Stimulated activated CD8-positive, alpha-beta memory T cell treated with anti-CD3 and anti-CD28 coated beads, Interleukin-4, amount 100 ng/mL, for 4 hours (primary cell): ENCODE results near the gene FGF12.
"Not testable (repeated sequence)": the region's sequence is repeated elsewhere in the genome, so short reads cannot be mapped to it uniquely, and the experiment has no call there.

ENCODE experiments used
- DNase-seq, 2 donors: peaks; one replicate each; pipeline ENCODE4 v3.0.0-alpha.2; 2020; ENCODE audit warnings: low read depth in 2 of 2, low spot score in 1 of 2

Gene FGF12

GRCh38 chr3:192727032-192727847, at the start of gene FGF12:
Gene FGF12, minus strand, starts transcription at chr3:192727541.
- DNase-seq: no peak

- not testable (repeated sequence) for DNase-seq
These were observed 47.0 kb upstream of the FGF12 start for GRCh38 chr3:192774341-192774740.

GRCh38 chr3:192772240-192772894, 45.0 kb upstream of the FGF12 start:
- no peak for DNase-seq

- no peak for DNase-seq
These were observed 31.3 kb upstream of the FGF12 start for GRCh38 chr3:192758654-192759053.

- DNase-seq: no peak
These were observed 23.8 kb upstream of the FGF12 start for GRCh38 chr3:192751148-192751547.

GRCh38 chr3:192750201-192750600, 22.9 kb upstream of the FGF12 start:
- DNase-seq: no peak

- DNase-seq: no peak
These were observed 20.4 kb upstream of the FGF12 start for GRCh38 chr3:192747746-192748145.

GRCh38 chr3:192747145-192747544, 19.8 kb upstream of the FGF12 start:
- DNase-seq: no peak

GRCh38 chr3:192745150-192745549, 17.8 kb upstream of the FGF12 start:
- no peak for DNase-seq

- not testable (repeated sequence) for DNase-seq
These were observed 17.3 kb upstream of the FGF12 start for GRCh38 chr3:192744604-192745003.

- no peak for DNase-seq
These were observed 10.2 kb upstream of the FGF12 start for GRCh38 chr3:192737506-192737905.

GRCh38 chr3:192731233-192731632, 3.9 kb upstream of the FGF12 start:
- no peak for DNase-seq

GRCh38 chr3:192726385-192726784, 956 bp downstream of the FGF12 start:
- DNase-seq: no peak

GRCh38 chr3:192719964-192720363, 7.4 kb downstream of the FGF12 start:
- DNase-seq: no peak

GRCh38 chr3:192718156-192718555, 9.2 kb downstream of the FGF12 start:
- no peak for DNase-seq

- no peak for DNase-seq
These were observed 12.2 kb downstream of the FGF12 start for GRCh38 chr3:192715126-192715525.

- not testable (repeated sequence) for DNase-seq
These were observed 16.2 kb downstream of the FGF12 start for GRCh38 chr3:192711126-192711525.

- no peak for DNase-seq
These were observed 17.0 kb downstream of the FGF12 start for GRCh38 chr3:192710366-192710765.

GRCh38 chr3:192706272-192706671, 21.1 kb downstream of the FGF12 start:
- no peak for DNase-seq

- no peak for DNase-seq
These were observed 26.5 kb downstream of the FGF12 start for GRCh38 chr3:192700885-192701284.

- no peak for DNase-seq
These were observed 30.3 kb downstream of the FGF12 start for GRCh38 chr3:192696943-192697587.
